NCI-H187 (cell line): ENCODE data around the gene ANTXR1.

Source experiments
- DNase-seq, 2 experiments: peaks; one replicate each; lab custom pipeline; 2025; lab: John Stamatoyannopoulos, UW

Gene ANTXR1

DNA sequence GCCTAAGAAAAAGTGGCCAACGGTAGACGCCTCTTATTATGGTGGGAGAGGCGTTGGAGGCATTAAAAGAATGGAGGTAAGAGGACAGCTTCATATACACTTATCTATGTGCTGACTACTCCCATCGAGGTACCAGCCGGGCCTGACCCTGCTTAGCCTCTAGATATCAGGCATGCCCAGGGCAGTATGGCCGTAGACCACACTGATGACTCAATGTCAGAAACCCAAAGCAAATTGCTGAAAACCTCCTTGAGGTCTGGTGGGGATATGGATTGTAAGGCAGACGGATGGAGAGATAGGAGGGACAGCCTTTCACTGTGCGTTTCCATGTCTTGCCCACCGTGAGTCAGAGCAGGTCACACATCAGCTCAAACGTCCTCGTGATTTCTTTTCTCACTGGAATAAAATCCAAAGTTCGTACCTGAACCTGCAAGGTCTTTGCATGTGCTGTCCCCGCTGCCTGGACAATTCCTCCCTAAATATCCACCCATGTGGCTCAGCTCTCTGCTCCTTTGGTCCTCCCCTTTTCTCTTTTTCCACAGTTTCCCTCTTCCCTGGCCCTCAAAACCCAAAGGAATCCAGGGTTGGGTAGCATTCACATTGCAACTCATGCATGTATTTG is 168.9 kb downstream of the ANTXR1 start:
- DNase-seq = no peak

DNA sequence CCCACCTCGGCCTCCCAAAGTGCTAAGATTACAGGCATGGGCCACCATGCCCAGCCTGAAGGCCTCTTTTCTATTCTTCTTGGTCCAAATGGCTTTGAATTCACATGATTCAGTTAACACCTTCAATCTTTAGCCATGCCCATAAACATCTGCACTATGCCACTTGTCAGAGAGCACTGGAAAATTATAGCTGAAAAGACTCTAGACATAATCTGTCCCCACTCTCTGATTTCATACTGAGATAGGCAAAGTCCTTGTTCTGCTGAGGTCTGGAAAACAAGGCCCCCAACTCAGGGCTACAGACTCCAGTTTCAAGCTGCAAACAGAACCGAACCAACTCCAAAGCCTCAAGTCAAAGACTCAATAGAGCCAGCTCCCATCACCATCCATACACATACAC is 170.7 kb downstream of the ANTXR1 start:
- no peak for DNase-seq

DNA sequence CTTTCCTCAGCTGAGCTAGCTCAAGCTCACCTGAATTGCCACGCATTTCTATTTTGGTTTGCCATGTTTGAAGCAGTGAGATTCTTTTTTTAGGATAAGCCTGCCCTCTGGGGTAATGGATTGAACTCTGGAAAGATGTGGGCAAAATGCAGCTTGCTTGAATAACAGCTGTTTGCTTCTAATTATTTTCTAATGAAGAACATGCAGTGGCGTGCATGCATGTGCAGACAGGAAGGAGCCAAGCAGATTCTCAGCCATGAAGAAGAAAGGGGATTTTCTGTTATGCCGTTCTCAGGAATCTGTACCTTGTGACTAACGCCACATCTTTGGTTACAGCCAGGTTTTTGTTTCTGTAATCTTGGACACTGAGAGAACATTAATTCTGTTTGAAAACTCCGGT is 171.2 kb downstream of the ANTXR1 start:
- no peak for DNase-seq

DNA sequence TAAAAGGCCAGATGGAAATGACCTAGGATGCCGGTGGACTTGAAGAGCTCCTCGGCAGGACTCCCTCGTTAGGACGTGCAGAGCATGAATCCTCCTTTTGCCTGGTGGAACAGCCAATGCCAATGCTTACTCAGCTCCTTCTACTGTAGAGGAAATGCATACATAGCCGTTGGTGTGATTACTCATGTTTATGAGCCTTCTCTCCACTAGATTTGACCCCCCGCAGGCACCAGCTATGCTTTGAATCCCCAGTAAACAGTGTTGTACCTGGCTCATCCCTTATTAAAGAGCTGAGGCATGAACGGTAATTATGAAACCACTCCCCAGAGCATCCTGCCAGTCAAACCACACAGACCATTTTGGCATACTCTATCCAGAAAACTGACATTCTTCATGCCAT is 172.8 kb downstream of the ANTXR1 start:
- peak in 1 of 2 experiments; percentile 33 for DNase-seq

DNA sequence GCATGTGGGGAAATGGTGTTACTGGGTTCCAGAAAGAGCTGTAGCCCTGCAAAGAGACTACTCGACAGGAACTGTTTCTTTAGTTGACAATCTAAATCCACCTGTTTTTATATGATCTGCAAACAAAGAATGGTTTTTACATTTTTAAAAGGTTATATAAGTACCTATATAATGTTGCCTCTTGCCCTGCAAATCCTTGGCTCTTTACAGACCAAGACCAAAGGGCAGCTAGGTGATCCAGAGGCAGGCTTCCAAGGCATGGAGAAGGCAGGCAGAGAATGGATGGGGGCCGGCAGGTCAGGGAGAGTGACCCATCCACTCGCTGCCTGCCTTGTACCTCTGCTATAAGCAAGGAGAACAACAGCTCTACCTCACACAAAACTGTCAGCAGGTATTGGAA is 173.6 kb downstream of the ANTXR1 start:
- no peak for DNase-seq

DNA sequence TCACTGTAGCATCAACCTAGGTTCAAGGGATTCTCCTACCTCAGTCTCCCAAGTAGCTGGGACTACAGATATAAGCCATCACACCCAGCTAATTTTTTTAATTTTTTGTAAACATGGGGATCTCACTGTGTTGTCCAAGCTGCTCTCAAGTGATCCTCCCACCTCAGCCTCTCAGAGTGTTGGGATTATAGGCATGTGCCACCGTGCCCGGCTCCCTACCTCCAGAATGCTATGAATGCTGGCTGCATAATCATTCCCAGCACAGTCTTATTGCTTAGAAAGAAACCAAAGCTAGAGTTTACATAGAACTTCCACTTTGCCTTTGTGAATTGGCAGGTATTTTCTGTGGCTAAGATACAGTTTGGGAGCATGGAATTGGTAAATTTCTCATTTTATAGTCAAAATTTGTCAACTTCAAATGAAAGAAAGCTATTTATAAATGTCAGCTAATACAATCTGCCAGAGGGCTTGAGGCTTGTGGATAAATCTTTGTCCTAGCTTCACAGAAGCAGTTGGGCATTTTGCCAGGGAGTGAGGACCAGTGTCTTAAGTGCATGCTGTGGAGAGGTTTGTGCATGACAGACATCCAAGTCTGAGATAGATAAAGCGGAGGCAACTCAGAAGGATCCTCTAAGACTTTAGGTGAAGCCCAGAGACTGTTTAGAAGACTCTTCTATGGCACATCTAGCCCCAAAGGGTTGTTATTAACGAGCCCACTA is 175.4 kb downstream of the ANTXR1 start:
- peak; percentile 19 to 41 for DNase-seq

DNA sequence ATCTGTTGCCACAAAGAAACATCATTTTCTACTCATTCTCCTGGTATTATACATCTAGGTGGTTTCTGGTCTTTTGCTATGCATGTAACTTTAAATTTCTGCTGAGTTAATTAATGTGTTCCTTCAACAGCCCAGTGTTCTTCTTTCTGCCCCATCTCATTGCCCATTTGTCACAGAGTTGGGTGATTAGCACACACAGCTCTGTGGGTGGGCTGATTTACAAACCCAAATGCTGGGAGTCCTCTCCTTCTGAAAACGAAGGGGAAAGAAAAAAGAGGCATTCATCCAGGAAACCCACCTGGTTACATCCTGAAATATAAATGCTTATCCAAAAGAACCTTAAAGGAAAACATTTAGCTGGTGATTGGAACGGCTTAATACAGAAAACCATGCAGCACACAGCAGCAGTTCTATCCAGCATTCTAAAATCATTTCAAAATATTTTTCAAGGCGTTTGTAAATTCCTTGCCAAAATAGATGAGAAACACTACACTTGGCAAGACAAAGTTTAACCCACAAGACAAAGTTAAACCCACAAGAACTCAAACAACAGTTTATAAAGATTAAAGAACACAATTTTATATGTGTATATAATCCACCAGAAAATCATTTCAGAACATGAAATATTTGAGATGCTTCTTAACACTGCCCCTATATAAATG is 177.9 kb downstream of the ANTXR1 start:
- DNase-seq = no peak

DNA sequence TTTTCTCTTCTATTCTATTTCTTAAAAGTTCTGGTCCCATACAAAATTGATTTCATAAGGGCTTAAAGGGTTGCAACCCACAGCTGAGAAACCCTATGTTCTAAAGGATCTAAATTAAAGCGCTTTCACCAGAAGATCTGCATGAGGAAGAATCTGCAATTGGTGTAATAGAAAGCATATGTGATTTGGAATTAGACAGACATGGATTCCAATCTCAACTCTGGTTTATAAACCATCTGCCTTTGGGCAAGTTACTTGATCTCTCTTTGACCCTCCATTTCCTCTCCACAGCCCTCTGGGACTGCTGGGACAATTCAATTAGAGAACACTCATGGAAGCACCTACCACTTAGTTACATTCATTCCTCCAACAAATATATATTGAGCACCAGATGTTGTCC is 178.7 kb downstream of the ANTXR1 start:
- DNase-seq = no peak

DNA sequence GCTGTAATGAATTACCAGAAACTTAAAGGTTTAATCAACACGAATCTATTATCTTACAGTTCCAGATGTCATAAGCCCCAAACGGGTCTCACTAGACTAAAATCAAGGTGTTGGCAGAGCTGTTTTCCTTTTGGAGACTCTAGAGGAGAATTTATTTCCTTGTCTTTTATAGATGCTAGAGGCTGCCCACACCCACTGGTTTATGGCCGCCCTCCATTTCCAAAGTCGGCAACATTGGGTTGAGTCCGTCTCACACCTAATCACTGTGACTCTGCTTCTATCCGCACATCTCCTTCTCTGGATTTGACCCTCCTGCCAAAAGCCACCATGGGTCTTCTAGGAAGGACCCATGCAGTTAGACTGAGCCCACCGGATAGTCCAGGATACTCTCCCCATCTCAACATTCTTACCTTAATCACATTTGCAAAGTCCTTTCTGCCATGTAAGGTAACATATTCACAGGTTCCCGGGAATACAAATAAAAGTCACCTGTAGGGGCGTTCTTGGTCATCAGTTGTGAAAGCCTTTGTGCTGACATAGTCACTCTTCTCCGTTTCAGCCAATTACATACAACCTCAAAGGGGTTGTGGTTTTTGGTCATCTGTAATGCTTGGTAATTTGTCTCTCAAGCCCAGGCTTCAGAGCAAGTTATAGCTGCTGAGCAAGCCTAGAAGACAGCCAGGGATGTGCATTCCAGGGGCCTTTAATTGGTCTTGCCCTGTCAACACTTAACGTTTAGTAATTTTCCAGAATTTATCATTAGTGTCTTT is 179.4 kb downstream of the ANTXR1 start:
- DNase-seq = no peak

DNA sequence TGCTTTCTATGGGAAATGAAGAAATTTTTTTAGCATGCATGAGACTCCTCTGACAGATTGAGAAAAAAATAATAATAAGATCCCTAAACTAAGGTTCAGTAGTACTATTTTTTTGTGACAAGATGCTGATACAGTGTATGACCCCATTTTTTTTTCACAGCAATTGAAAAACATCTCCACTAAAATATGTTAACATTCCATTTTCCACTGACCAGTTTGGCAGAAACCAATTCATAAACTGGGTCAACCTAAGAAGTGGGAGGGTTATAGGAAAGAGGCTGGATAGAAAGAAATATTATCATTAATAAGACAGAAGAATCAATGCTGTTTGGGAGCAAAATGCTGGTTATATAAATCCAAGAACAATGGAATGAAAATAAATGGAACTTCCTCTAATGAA is 182.7 kb downstream of the ANTXR1 start:
- no peak for DNase-seq

DNA sequence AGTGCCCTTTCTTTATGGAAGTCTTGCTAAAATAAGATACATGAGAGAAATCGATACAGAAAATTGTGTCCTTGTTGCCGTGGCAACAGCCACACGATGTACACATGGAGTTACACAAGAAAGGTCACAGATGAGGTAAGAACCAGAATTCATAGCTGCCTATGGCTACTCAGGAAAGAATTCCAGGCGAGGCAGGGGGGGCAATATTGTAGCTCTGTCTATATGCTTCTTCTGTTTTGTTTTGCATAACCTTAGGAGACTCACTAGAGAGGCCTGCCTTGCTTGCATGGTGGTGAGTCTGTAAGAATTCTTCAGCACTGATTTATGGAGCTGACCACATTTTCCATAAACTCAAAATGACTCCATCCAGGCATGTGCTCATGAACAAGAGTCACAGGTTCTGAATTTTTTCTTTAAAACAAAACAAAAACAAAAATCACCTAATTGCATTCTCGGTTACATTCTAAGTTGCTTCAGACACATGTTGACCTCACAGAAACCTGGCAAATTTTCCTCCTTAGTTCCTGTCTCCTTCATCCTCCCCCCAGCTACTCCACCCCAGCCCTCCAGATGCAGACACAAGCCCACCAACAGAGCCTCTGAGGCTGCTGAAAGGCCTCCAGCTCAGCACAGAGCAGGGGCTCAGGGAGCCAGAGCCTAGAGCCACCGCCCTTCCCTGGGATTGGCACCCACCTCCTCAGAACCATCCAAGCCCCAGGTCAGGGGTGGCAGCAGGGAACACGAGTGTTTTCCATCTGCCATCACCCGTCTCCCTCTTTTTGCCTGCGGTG is 183.5 kb downstream of the ANTXR1 start:
- no peak for DNase-seq

DNA sequence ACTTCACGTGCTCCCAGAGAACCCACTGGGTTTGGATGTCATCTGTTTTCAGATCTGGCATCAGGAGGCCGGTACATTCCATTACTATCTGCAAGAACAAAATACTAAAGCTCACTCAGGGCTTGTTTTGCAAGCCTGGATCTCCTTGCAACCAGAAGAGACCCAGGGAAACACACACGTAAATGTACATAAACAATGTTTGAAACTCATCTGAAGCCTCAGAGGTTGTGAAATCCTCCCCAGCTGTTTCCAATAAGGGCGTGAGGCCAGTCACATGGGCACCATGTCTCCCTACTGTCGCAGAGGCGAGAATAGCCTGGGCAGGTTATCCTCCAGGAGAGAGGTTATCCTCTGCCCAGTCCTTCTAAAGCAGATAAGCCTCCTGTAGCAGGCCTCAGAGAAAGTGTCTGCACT is 187.1 kb downstream of the ANTXR1 start:
- DNase-seq = no peak

DNA sequence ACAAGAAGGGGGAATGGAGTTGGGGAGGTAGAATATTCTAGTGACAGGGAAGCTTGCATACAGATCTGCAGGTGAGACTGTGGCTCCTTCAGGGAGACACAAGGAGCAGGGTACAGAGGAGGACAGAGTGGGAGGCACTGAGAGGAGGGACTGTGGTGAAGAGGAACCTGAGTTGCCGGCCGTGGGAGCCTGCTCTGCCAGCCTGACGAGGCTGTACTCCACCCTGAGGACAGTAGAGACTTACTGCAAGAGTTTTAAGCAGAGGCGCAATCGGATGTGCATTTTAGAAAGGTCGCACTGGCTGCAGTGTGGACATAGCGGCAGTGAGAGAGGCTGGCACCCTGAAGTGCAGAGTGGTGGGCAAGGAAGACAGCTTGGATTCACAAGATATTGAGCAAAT is 188.3 kb downstream of the ANTXR1 start:
- DNase-seq = no peak

DNA sequence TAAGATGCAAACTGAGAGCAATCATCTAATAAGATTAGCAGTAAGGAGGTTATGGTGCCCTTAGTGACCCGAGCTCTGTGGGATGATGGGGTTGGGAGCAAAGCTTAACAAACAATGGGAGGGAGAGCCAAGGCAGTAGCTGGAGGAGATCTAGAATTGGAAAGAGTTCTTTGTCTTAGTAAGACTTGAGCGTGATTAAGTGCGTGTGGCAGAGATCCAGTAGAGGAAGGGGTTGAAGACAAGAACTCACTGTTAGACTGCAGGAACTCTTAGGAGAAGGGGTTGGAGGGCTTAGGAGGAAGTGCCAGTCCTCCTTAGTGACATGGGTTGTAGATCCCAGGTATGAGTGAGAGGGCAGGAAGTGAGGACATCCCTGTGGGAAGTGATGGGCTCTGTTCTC is 189.3 kb downstream of the ANTXR1 start:
- no peak for DNase-seq

DNA sequence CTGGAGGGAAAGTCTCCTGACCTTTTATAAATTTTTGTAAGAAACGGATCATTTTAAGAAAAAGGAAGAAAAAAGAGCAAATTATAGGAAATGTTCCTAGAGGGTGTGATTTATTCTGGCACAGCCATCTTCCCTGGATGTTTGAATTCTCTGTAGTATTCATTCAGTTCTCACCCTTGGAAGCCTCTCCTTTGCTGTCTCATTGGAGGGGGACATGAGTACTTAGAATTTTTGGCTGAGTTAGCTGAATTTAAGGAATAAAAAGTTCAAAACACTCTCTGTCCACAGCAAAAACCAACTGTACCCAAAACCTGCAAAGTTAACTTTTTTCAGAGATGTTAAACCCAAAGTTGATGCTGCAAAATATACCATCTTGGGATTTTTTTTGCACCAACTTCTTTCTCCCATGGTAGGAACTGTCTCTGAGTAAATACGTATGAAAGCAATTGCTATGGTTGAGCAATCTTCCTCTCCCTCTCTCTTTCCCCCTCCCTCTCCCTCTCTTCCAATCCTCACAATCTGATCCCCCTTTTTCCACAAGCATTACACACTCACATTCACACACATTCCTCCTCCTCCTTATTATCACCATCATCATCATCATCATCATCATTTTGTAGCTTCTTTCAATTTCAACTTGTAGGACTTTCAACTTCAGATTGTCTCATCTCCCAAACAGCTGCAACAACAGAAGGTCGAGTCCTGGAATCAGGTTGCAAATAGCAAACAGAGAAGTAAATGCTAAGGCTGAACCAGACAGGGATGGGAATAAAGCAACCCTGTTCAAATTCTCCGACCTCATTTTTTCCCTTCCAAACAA is 190.4 kb downstream of the ANTXR1 start:
- no peak for DNase-seq

DNA sequence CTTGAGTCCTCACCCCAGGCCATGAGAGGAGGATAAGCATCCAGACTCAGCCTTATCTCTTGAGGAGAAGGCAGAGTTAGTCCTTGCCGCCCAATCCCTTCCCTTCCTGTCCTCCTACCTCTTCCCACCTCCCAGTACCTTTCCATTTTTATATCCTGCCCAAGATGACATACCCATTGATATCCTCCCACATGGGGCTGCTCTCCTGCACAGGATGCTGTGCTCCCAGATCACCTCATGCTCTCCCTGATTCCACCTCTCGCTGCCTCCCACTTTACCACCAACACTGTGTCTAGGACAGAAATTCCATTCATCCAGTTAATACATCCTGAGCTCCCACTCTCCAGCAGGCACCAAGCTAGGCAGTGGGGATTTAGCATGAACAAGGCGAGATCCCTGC is 191.7 kb downstream of the ANTXR1 start:
- DNase-seq = no peak

DNA sequence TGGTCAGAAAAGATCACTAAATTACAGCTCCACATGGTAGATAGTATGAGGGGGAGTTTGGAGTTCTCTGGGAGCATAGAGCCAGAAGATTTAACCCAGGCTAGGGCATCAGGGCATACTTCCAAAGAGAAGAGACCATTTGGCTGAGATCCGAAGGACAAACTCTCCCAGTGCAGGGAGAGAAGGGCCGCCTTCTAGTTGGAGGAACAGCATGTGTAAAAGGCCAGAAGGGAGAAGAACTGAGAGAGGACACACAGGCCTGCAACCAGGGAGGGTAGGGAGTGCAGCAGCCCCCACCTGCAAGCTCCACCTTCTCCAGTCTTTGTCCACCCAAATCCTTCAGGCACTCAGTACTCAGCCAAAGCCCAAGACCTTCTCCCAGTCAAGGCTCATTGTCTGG is 192.1 kb downstream of the ANTXR1 start:
- no peak for DNase-seq

DNA sequence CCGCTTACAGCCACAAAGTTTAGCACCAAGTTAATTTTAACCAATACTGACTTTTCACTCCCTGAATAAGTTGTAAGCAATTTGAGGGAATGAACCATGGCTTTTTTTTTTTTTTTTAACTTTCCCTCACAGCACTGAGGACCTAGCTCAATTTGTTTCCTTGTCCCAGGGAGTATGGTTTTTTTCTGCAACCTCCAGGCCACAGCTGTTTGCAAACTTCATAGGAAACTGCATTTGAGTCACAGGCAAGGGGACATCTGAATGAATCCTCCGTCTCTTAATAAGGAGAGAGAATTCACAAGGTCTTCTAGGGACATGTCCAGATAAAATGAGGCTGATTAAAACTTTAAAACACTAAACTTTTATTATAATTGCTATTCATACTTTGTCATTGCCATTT is 192.5 kb downstream of the ANTXR1 start:
- no peak for DNase-seq

DNA sequence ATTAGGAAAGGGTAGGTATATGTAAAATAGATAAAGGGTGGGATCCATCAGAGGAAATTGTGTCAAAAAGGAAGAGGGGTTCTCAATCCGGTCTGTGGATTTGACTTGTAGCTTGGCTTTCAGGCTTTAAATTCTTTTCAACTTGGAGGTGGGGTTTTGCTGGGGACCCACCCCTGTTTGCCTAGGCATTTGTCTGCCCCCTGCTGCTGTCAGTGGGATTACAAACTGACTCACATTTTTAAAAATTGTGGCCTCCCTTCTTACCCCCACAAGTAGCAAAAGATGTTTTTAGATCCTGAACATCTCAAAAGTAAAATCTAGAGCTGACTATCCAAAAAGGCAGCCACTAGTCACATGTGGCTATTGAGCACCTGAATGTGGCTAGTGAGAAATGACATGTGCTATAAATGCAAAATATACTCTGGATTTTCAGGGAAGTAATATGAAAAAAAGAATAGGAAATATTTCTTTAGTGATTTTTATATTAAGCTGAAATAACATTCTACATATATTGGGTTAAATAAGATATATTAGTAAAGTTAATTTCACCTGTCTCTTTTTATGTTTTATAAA is 195.1 kb downstream of the ANTXR1 start:
- no peak for DNase-seq

DNA sequence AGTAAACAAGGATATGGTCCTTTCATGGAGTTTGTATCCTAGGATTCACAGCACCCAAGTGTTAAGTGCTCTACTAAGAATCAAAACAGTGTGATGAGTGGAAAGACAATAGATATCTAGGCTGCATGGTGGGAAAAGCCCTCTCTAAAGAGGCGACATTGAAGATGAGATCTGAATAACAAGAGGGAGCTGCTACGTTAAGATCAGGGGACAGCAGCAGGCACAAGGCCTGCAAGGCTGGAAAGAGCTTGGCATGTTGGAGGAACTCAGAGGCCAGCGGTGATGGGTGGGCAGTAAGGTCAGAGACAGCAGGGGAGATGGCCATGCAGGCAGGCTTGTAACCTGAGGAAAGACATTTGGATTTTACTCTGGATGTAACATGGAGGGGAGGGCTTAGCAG is 196.5 kb downstream of the ANTXR1 start:
- no peak for DNase-seq

DNA sequence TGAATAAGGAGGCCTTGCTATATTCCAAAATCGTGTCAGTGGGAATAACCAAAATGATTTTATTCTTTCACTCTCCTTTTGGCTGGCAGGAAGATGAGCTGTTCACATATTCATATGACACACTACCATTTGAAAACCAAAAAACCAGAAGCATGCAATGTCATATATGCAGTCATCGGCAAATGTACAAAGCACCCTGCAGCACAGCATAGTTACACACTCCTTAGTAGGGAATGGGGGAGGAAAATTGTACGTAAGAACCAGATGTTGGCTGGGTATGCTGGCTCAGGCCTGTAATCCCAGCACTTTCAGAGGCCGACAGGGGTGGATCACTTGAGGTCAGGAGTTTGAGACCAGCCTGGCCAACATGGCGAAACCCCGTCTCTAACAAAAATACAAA is 197.4 kb downstream of the ANTXR1 start:
- DNase-seq = no peak
